ENCODE measurements around the gene TMEM97. TPM values are rescaled to one million over a fixed set of nuclear protein-coding genes. Genes with fewer than 3 reads are reported as not detected.

The TMEM97 gene
- polyA plus RNA-seq, 1 donor from 2014 or later = 16.9 TPM

GRCh38 chr17:28365487-28365886 is 46.5 kb downstream of the TMEM97 start:
- Histone ChIP-seq H3K4me2 (ENCODE audit: low read length) (no peak overlapping the region), H3K27ac (ENCODE audit: low read length) (no peak overlapping the region), H3K27me3 (ENCODE audit: insufficient read depth, low read depth, low read length) (no peaks in the 10 kb centered on the region), H3K9me3 (ENCODE audit: low read length) (no peaks in the 10 kb centered on the region), H3K9ac (ENCODE audit: low read length) (no peak overlapping the region), H4K20me1 (ENCODE audit: insufficient read depth) (no peaks in the 10 kb centered on the region), H3K79me2 (replicated peaks; ENCODE audit: insufficient read depth, low read length) (no peaks in the 10 kb centered on the region), H3K4me3 (ENCODE audit: low read length) (no peak overlapping the region), H3K9me2 (ENCODE audit: insufficient read depth, low read length) (no peaks in the 10 kb centered on the region), H2AFZ (ENCODE audit: low read depth, low read length) (no peak overlapping the region), H3F3A (ENCODE audit: insufficient read depth, low read length, poor library complexity, severe bottlenecking) (no peaks in the 10 kb centered on the region), H3K36me3 (ENCODE audit: insufficient read depth, low read length) (no peaks in the 10 kb centered on the region)
- TF ChIP-seq MXI1 (conservative IDR thresholded peaks at IDR 0.05; ENCODE audit: poor library complexity, severe bottlenecking) (no peak), EP300 (conservative IDR thresholded peaks at IDR 0.05; ENCODE audit: poor library complexity, severe bottlenecking) (no peak), CTCF (IDR thresholded peaks at IDR 0.05; ENCODE audit: poor library complexity, severe bottlenecking) (no peak), RAD21 (conservative IDR thresholded peaks at IDR 0.05) (no peak)

- TF ChIP-seq EZH2 (IDR thresholded peaks at IDR 0.05; ENCODE audit: borderline replicate concordance, insufficient read depth, low read length, poor library complexity, severe bottlenecking) (no peak), RAD21 (conservative IDR thresholded peaks at IDR 0.05) (no peak), REST (IDR thresholded peaks at IDR 0.05; ENCODE audit: borderline replicate concordance) (no peak), TAF1 (IDR thresholded peaks at IDR 0.05; ENCODE audit: low read depth) (no peak), EP300 (conservative IDR thresholded peaks at IDR 0.05; ENCODE audit: poor library complexity, severe bottlenecking) (no peak), MXI1 (conservative IDR thresholded peaks at IDR 0.05; ENCODE audit: poor library complexity, severe bottlenecking) (no peak), SMC3 (conservative IDR thresholded peaks at IDR 0.05; ENCODE audit: poor library complexity) (no peak), POLR2AphosphoS5 (IDR thresholded peaks at IDR 0.05) (no peak), CTCF (IDR thresholded peaks at IDR 0.05; ENCODE audit: poor library complexity, severe bottlenecking) (no peak)
- Histone ChIP-seq H2AFZ (ENCODE audit: low read depth, low read length) (no peak overlapping the region), H3K9ac (ENCODE audit: low read length) (no peak overlapping the region), H3K9me3 (ENCODE audit: low read length) (no peaks in the 10 kb centered on the region), H3K4me2 (ENCODE audit: low read length) (no peak overlapping the region), H3K36me3 (ENCODE audit: insufficient read depth, low read length) (no peaks in the 10 kb centered on the region), H4K20me1 (ENCODE audit: insufficient read depth) (no peaks in the 10 kb centered on the region), H3K27ac (ENCODE audit: low read length) (no peak overlapping the region), H3K9me2 (ENCODE audit: insufficient read depth, low read length) (no peaks in the 10 kb centered on the region), H3K4me3 (ENCODE audit: low read length) (no peak overlapping the region), H3K79me2 (replicated peaks; ENCODE audit: insufficient read depth, low read length) (no peaks in the 10 kb centered on the region), H3F3A (ENCODE audit: insufficient read depth, low read length, poor library complexity, severe bottlenecking) (no peaks in the 10 kb centered on the region), H3K27me3 (ENCODE audit: insufficient read depth, low read depth, low read length) (no peaks in the 10 kb centered on the region)
These were observed 47.6 kb downstream of the TMEM97 start for GRCh38 chr17:28366605-28367004.

All from neural cell (in vitro differentiated cells).